CD14-positive monocyte (primary cell): ENCODE results near the gene CDH16. TPM values are rescaled to one million over a fixed set of nuclear protein-coding genes. Genes with fewer than 3 reads are reported as not detected.

Source experiments
- DNase-seq, 3 donors: peaks; one replicate each; pipeline ENCODE4 v3.0.0-alpha.2; 2011 to 2022
- H2AFZ ChIP-seq: 2 replicates; pipeline ENCODE4 v1.6.0; 2012; ENCODE audit warnings: mild to moderate bottlenecking, low read depth, low read length, inconsistent platforms; ENCODE audit not compliant: insufficient read depth, poor library complexity, severe bottlenecking
- H3K27ac ChIP-seq, 2 donors: 1 replicate in 1 of 2; 2 replicates in 1 of 2; pipeline ENCODE4 v1.5.1; 2012 to 2013; ENCODE audit warnings: low read length in 2 of 2, control low read depth in 1 of 2, inconsistent platforms in 1 of 2, low read depth in 1 of 2, mild to moderate bottlenecking in 1 of 2
- H3K27me3 ChIP-seq, 2 donors: one replicate each; pipeline versions ENCODE4 v1.6.0 to v1.6.1; 2011 to 2013; ENCODE audit warnings: low read length in 2 of 2; ENCODE audit not compliant: control insufficient read depth in 2 of 2, insufficient read depth in 2 of 2
- H3K36me3 ChIP-seq, 2 donors: replicated peaks in 1 of 2; 1 replicate in 1 of 2; 2 replicates in 1 of 2; pipeline versions ENCODE4 v1.5.1 to v1.6.1; 2012 to 2013; ENCODE audit warnings: low read length in 2 of 2, control low read depth in 1 of 2, inconsistent platforms in 1 of 2, mild to moderate bottlenecking in 1 of 2; ENCODE audit not compliant: insufficient read depth in 2 of 2, control insufficient read depth in 1 of 2
- H3K4me1 ChIP-seq, 2 donors: 1 replicate in 1 of 2; 2 replicates in 1 of 2; pipeline versions ENCODE4 v1.5.1 to v1.6.1; 2012 to 2013; ENCODE audit warnings: low read length in 2 of 2, control low read depth in 1 of 2, inconsistent platforms in 1 of 2, mild to moderate bottlenecking in 1 of 2, moderate library complexity in 1 of 2; ENCODE audit not compliant: insufficient read depth in 2 of 2, control insufficient read depth in 1 of 2
- H3K4me2 ChIP-seq: replicated peaks from 2 replicates; pipeline ENCODE3; 2012; ENCODE audit warnings: low read length, moderate library complexity, mild to moderate bottlenecking; ENCODE audit not compliant: poor library complexity, severe bottlenecking; ENCODE audit errors: extremely low read depth
- H3K4me3 ChIP-seq, 3 experiments: fragments of 200-600 bp in 1 of 3; sonication (generic) in 1 of 3; replicated peaks in 1 of 3; 1 replicate in 2 of 3; 2 replicates in 1 of 3; pipeline ENCODE4 v1.5.1; 2011 to 2013; ENCODE audit warnings: low read length in 3 of 3, mild to moderate bottlenecking in 3 of 3, control low read depth in 2 of 3, low read depth in 2 of 3, inconsistent platforms in 1 of 3, moderate library complexity in 1 of 3
- H3K79me2 ChIP-seq: 2 replicates; pipeline ENCODE4 v1.6.0; 2012; ENCODE audit warnings: mild to moderate bottlenecking, control low read depth, inconsistent platforms, low read length, moderate library complexity; ENCODE audit not compliant: insufficient read depth
- H3K9ac ChIP-seq: 2 replicates; pipeline ENCODE4 v1.6.0; 2017; ENCODE audit warnings: low read length, mild to moderate bottlenecking; ENCODE audit not compliant: insufficient read depth, poor library complexity, severe bottlenecking
- H3K9me3 ChIP-seq, 2 donors: replicated peaks in 1 of 2; 1 replicate in 1 of 2; 2 replicates in 1 of 2; pipeline versions ENCODE4 v1.5.1 to v1.6.1; 2012 to 2013; ENCODE audit warnings: low read length in 2 of 2, control low read depth in 1 of 2; ENCODE audit not compliant: control insufficient read depth in 1 of 2, insufficient read depth in 1 of 2
- H4K20me1 ChIP-seq: 2 replicates; pipeline ENCODE4 v1.6.0; 2012; ENCODE audit warnings: mild to moderate bottlenecking, low read length, control low read depth, moderate library complexity; ENCODE audit not compliant: insufficient read depth
- H3K27ac Mint-ChIP-seq, 7 donors: one replicate each; pipeline ENCODE4 v1.8.0; 2020; ENCODE audit warnings: mild to moderate bottlenecking in 7 of 7, mixed read lengths in 7 of 7, moderate library complexity in 6 of 7, inconsistent platforms in 2 of 7
- H3K27me3 Mint-ChIP-seq, 3 donors: one replicate each; pipeline ENCODE4 v1.8.0; 2021 to 2022; ENCODE audit warnings: low read depth in 3 of 3, mild to moderate bottlenecking in 3 of 3, mixed read lengths in 3 of 3, moderate library complexity in 3 of 3, inconsistent platforms in 1 of 3
- H3K36me3 Mint-ChIP-seq, 2 donors: one replicate each; pipeline ENCODE4 v1.8.0; 2020; ENCODE audit warnings: mixed read lengths in 2 of 2, inconsistent platforms in 1 of 2, mild to moderate bottlenecking in 1 of 2
- H3K4me1 Mint-ChIP-seq: one replicate; pipeline ENCODE4 v1.8.0; 2020; ENCODE audit warnings: mild to moderate bottlenecking, mixed read lengths
- H3K4me3 Mint-ChIP-seq, 2 donors: one replicate each; pipeline ENCODE4 v1.8.0; 2020; ENCODE audit warnings: mild to moderate bottlenecking in 2 of 2, mixed read lengths in 2 of 2, moderate library complexity in 1 of 2
- H3K9me3 Mint-ChIP-seq, 7 donors: one replicate each; pipeline ENCODE4 v1.8.0; 2020 to 2022; ENCODE audit warnings: mixed read lengths in 7 of 7, mild to moderate bottlenecking in 6 of 7, moderate library complexity in 6 of 7, inconsistent platforms in 2 of 7
- WGBS: methylation state at CpG from one replicate; pipeline ENCODE4 v1.1.5; 2013; ENCODE audit warnings: missing lambda C conversion rate; ENCODE audit not compliant: insufficient coverage; 5-methylcytosine and 5-hydroxymethylcytosine counted together
- intact Hi-C, 2 donors: fragments of 100-400 bp; cut with micrococcal nuclease; formaldehyde crosslinking; loops; one replicate each; pipeline versions ENCODE4 v1.15.0 to v1.15.1; 2023
- polyA plus RNA-seq, 3 donors: library from polyadenylated mRNA; depleted of rRNA in 1 of 3; unstranded in 2 of 3; stranded (reverse) in 1 of 3; fragments of 300-500 nt in 2 of 3; fragments of >200 nt in 1 of 3; fragmentation: Illumina TruSeq in 2 of 3; gene quantifications; 1 replicate in 2 of 3; 2 replicates in 1 of 3; pipeline ENCODE4 v1.2.3, GENCODE V29; 2012 to 2021
- TF ChIP-seq, protein P1 (sequence below): fragments of 200-600 bp; IDR thresholded peaks from one replicate; pipeline ENCODE4 v1.8.0; 2022; ENCODE audit warnings: antibody characterized with exemption, mild to moderate bottlenecking

Gene CDH16
- polyA plus RNA-seq, 3 donors: not detected

DNA sequence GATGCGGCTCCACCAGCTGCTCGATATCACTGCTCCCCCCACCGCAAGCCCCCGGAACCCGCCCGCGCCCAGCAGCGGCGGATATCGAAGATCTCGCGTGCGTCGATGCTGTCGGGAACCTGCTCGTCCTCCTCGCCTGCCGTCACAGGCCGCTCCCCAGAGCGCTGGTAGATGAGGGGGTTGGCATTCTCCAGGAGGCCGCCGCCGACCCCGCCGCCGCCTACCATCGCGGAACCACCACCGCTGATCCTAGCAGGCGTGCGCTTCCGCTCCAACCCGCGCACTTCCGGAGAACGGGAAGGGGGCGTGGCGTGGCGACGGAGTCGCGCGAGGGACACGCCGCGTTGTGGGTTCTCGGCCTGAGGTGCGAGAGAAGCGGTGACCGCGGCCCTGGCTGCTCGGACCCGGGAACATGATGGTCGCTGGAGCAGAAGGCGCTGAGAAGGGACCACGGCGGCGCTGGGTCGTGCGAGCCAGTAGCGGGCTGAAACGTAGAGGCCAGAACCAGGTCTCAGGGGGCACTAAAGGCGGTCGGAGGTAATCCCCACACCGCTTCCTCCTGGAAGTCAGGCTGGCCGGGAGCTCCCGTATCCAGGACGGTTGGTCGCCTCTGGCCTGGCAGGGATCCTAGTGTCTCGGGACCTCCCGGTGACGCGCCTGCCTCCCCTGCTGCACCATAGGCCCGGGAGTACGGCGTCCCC lies 15.6 kb upstream of the CDH16 start, which contains the start of gene CIAO2B:
TSS of gene CIAO2B (minus strand) at position 265 of the 701 bp plus-strand sequence. CDS start at position 227, 38 bp downstream.
- Histone ChIP-seq H2AFZ (peak within 1 kb of the TSS; percentile 97), H3K4me3 (peak within 1 kb of the TSS; percentile 50 to 100 (median 74)), H3K9me3 (no peaks in the 10 kb centered on the region), H3K79me2 (peaks cover 55% of the 10 kb centered on the region), H3K4me1 (peaks cover 24 to 38% of the 10 kb centered on the region in 2 donors), H3K9ac (peak within 1 kb of the TSS; percentile 89), H3K4me2 (peak within 1 kb of the TSS; percentile 98), H3K27ac (peak within 1 kb of the TSS; percentile 60 to 93), H3K36me3 (peaks cover 23 to 40% of the 10 kb centered on the region in 2 donors), H4K20me1 (peaks cover 49% of the 10 kb centered on the region), H3K27me3 (no peaks in the 10 kb centered on the region)
- Mint-ChIP-seq H3K4me1 (peaks cover 51% of the 10 kb centered on the region), H3K9me3 (peaks cover 0 to 2% (median 0%) of the 10 kb centered on the region in 7 donors), H3K36me3 (peaks cover 36 to 55% of the 10 kb centered on the region in 2 donors), H3K4me3 (peak within 1 kb of the TSS; percentile 96 to 97), H3K27me3 (peaks cover 0 to 2% (median 1%) of the 10 kb centered on the region in 3 donors), H3K27ac (peak within 1 kb of the TSS; percentile 91 to 97 (median 94))
- TF ChIP-seq, protein P1, sequence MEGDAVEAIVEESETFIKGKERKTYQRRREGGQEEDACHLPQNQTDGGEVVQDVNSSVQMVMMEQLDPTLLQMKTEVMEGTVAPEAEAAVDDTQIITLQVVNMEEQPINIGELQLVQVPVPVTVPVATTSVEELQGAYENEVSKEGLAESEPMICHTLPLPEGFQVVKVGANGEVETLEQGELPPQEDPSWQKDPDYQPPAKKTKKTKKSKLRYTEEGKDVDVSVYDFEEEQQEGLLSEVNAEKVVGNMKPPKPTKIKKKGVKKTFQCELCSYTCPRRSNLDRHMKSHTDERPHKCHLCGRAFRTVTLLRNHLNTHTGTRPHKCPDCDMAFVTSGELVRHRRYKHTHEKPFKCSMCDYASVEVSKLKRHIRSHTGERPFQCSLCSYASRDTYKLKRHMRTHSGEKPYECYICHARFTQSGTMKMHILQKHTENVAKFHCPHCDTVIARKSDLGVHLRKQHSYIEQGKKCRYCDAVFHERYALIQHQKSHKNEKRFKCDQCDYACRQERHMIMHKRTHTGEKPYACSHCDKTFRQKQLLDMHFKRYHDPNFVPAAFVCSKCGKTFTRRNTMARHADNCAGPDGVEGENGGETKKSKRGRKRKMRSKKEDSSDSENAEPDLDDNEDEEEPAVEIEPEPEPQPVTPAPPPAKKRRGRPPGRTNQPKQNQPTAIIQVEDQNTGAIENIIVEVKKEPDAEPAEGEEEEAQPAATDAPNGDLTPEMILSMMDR: no peak
- under 1% methylated on average over 68 of the region's 76 CpGs for WGBS
- peak; percentile 81 to 86 (median 84) for DNase-seq
- intact Hi-C loops: loop anchor here in 1 of 2 donors (5.0 kb wide), 1 partner anchor 37 kb away; no protein-coding TSS in a partner anchor

DNA sequence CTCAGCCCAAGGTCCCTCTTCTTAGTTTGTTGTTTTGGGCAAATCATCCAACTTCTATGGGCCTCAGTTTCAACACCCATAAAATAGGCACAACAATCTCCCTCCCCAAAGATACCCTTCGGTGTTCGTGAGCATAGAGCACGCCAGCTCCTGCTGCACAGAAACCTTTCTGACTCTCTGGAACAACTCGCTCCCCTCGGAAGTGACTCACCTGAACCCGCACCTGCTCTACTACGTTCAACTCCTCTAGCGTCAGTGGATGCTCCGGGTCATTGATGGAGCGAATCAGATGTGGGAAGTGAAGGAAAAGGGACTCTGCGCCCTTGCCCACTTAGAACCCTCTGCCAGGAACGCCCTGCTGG lies 15.1 kb upstream of the CDH16 start:
- peaks cover 51% of the 10 kb centered on the region for H3K4me1 Mint-ChIP-seq

More for the DNA sequence above, 15.1 kb upstream of the CDH16 start:
- H3K4me2 ChIP-seq: peak overlapping the region; percentile 98
- H2AFZ ChIP-seq: peak overlapping the region; percentile 97
- Mint-ChIP-seq H3K4me3 (peak overlapping the region; percentile 96 to 97), H3K27ac (peak overlapping the region; percentile 91 to 97 (median 94)), H3K27me3 (peaks cover 0 to 2% (median 1%) of the 10 kb centered on the region in 3 donors), H3K36me3 (peaks cover 30 to 49% of the 10 kb centered on the region in 2 donors), H3K9me3 (peaks cover 0 to 2% (median 0%) of the 10 kb centered on the region in 7 donors)
- TF ChIP-seq, protein P1: no peak
- peak overlapping the region; percentile 50 to 100 (median 74) for H3K4me3 ChIP-seq
- peak overlapping the region; percentile 33 to 93 for H3K27ac ChIP-seq
- no peaks in the 10 kb centered on the region for H3K27me3 ChIP-seq
- no peaks in the 10 kb centered on the region for H3K9me3 ChIP-seq
- DNase-seq: peak in 1 of 3 donors; percentile 17
- intact Hi-C loops: loop anchor here in 1 of 2 donors (5.0 kb wide), 1 partner anchor 36 kb away; no protein-coding TSS in a partner anchor
- peaks cover 18 to 34% of the 10 kb centered on the region in 2 donors for H3K36me3 ChIP-seq
- peaks cover 43% of the 10 kb centered on the region for H4K20me1 ChIP-seq
- WGBS: 20% methylated on average over 1 of the region's 12 CpGs
- H3K79me2 ChIP-seq: peaks cover 55% of the 10 kb centered on the region
- peak overlapping the region; percentile 89 for H3K9ac ChIP-seq
- H3K4me1 ChIP-seq: peaks cover 24 to 38% of the 10 kb centered on the region in 2 donors
